GM12878 (cell line): ENCODE measurements around the gene FFAR1. TPM values are rescaled to one million over a fixed set of nuclear protein-coding genes. Genes with fewer than 3 reads are reported as not detected.

Experiments
- ATAC-seq: fragments of 200-7000 bp; cut with Tn5 transposase; 3 replicates; pipeline ENCODE4 v1.9.1; 2020; ENCODE audit warnings: mild to moderate bottlenecking, moderate library complexity
- BruUV-seq: library from RNA; stranded (reverse); fragments of 400-500 nt; replicated peaks from 2 replicates; lab custom pipeline; 2021; lab: Mats Ljungman, UMichigan
- CTCF ChIA-PET: fragments of 300-600 bp; sonication (Branson Sonifier 250); formaldehyde crosslinking; extraction: SDS; loops from one replicate; lab custom pipeline; 2021; ENCODE audit warnings: inconsistent platforms; lab: Yijun Ruan, JAX
- POLR2A ChIA-PET: fragments of 350-600 bp; formaldehyde crosslinking; extraction: SDS; loops from one replicate; lab custom pipeline; 2021; ENCODE audit warnings: inconsistent platforms; lab: Charles Lee
- RAD21 ChIA-PET: fragments of 300-600 bp; sonication (Branson Sonifier 250); formaldehyde crosslinking; loops from one replicate; lab custom pipeline; 2023; ENCODE audit warnings: antibody characterized with exemption; ENCODE audit not compliant: unreplicated experiment; lab: Charles Lee
- SMC1A ChIA-PET: fragments of 300-600 bp; sonication (Branson Sonifier 250); formaldehyde crosslinking; loops from one replicate; lab custom pipeline; 2023; ENCODE audit not compliant: unreplicated experiment, uncharacterized antibody; lab: Charles Lee
- DNase-seq: peaks from one replicate; pipeline ENCODE4 v3.0.0-alpha.2; 2011; ENCODE audit warnings: low read depth, low spot score
- FAIRE-seq: peaks from 3 replicates; lab custom pipeline; 2011; peaks lifted over from hg19 to GRCh38; lab: Jason Lieb, UNC
- H2AFZ ChIP-seq: 2 replicates; pipeline ENCODE4 v1.6.0; 2011; ENCODE audit warnings: low read depth, low read length, control low read depth; ENCODE audit not compliant: control insufficient read depth
- H3K27ac ChIP-seq: 2 replicates; pipeline ENCODE4 v1.5.1; 2011; ENCODE audit warnings: control low read depth; ENCODE audit not compliant: control insufficient read depth, insufficient read depth
- H3K27me3 ChIP-seq, 2 experiments: replicated peaks in 1 of 2; 2 replicates each; pipeline versions ENCODE4 v1.6.0 to v1.6.1; 2011; ENCODE audit warnings: low read length in 1 of 2; ENCODE audit not compliant: control insufficient read depth in 2 of 2, insufficient read depth in 2 of 2
- H3K36me3 ChIP-seq, 2 experiments: 2 replicates each; pipeline ENCODE4 v1.5.1; 2011; ENCODE audit warnings: low read length in 1 of 2; ENCODE audit not compliant: control insufficient read depth in 2 of 2, insufficient read depth in 2 of 2
- H3K4me1 ChIP-seq: 2 replicates; pipeline ENCODE4 v1.6.1; 2011; ENCODE audit warnings: mild to moderate bottlenecking, low read length, moderate library complexity, mixed read lengths; ENCODE audit not compliant: control insufficient read depth, insufficient read depth
- H3K4me2 ChIP-seq: 2 replicates; pipeline ENCODE4 v1.6.0; 2011; ENCODE audit warnings: control low read depth; ENCODE audit not compliant: control insufficient read depth, insufficient read depth
- H3K4me3 ChIP-seq: fragments of 200-600 bp; sonication (generic); 2 replicates; pipeline ENCODE4 v1.5.1; 2016
- H3K79me2 ChIP-seq: 2 replicates; pipeline ENCODE4 v1.6.0; 2011; ENCODE audit warnings: low read length; ENCODE audit not compliant: control insufficient read depth, insufficient read depth
- H3K9ac ChIP-seq: 2 replicates; pipeline ENCODE4 v1.8.0; 2011; ENCODE audit warnings: low read length, control low read depth, mixed read lengths; ENCODE audit not compliant: control insufficient read depth, insufficient read depth
- H3K9me3 ChIP-seq: replicated peaks from 3 replicates; pipeline ENCODE4 v1.5.1; 2011; ENCODE audit warnings: mild to moderate bottlenecking, low read length; ENCODE audit not compliant: control insufficient read depth, insufficient read depth
- H4K20me1 ChIP-seq: 2 replicates; pipeline ENCODE4 v1.6.0; 2011; ENCODE audit not compliant: control insufficient read depth, insufficient read depth
- EED ChIP-seq: sonication (generic); IDR thresholded peaks from 2 replicates; pipeline ENCODE4 v1.6.1; 2016; ENCODE audit warnings: antibody characterized with exemption, low read depth
- KAT2A ChIP-seq: conservative IDR thresholded peaks from 2 replicates; pipeline ENCODE4 v1.6.1; 2011; ENCODE audit warnings: low read depth, low read length; ENCODE audit not compliant: control insufficient read depth
- MEF2A ChIP-seq: IDR thresholded peaks from 2 replicates; pipeline ENCODE4 v1.6.1; 2011; ENCODE audit warnings: low read depth, mild to moderate bottlenecking, low read length, moderate library complexity; ENCODE audit not compliant: insufficient read depth
- WGBS: methylation state at CpG from one replicate; pipeline ENCODE4 v1.1.6; 2016; ENCODE audit warnings: low lambda C conversion rate; ENCODE audit not compliant: insufficient replicate concordance, insufficient coverage; ENCODE audit errors: missing lambda C conversion rate; 5-methylcytosine and 5-hydroxymethylcytosine counted together
- in situ Hi-C: fragments of 300-500 bp; cut with MboI; formaldehyde crosslinking; loops from 9 replicates; pipeline ENCODE4 v1.14.3; 2018; ENCODE audit warnings: mixed read lengths
- intact Hi-C: fragments of 100-400 bp; cut with micrococcal nuclease; formaldehyde crosslinking; loops from one replicate; pipeline ENCODE4 v1.14.2; 2022; ENCODE audit not compliant: unreplicated experiment
- polyA plus RNA-seq, 11 experiments: library from polyadenylated mRNA; depleted of rRNA in 4 of 11; unstranded in 6 of 11; stranded (reverse) in 5 of 11; fragments of >200 nt; fragmentation: Nextera tagmentation in 4 of 11; fragmentation: Illumina TruSeq in 1 of 11; extraction: Ambion mirVana in 4 of 11; extraction: Trizol in 1 of 11; gene quantifications; 1 replicate in 1 of 11; 2 replicates in 10 of 11; pipeline versions ENCODE4 v1.2.1 to v1.2.3, GENCODE V29; 2011 to 2016; ENCODE audit warnings: inconsistent platforms in 2 of 11, missing spikeins in 2 of 11, low read depth in 1 of 11
- total RNA-seq, 4 experiments: library from RNA; depleted of rRNA in 3 of 4; stranded (reverse); fragments of >200 nt in 3 of 4; fragmentation: Illumina TruSeq in 1 of 4; extraction: Trizol in 1 of 4; gene quantifications; 2 replicates each; pipeline versions ENCODE4 v1.2.1 to v1.2.3, GENCODE V29; 2013 to 2021
- TF ChIP-seq, protein P1 (sequence below): IDR thresholded peaks from 2 replicates; pipeline ENCODE4 v1.6.1; 2011; ENCODE audit warnings: low read depth, mild to moderate bottlenecking, low read length, moderate library complexity, borderline replicate concordance; ENCODE audit errors: extremely low read depth
- TF ChIP-seq, protein P2 (sequence below): fragments of 450-650 bp; formaldehyde crosslinking; IDR thresholded peaks from 2 replicates; pipeline ENCODE4 v1.4.0; 2020; ENCODE audit warnings: mild to moderate bottlenecking, moderate library complexity

Gene FFAR1
- total and polyA plus RNA-seq, 10 of the 15 experiments (the other 5 are each of a cell fraction or from before 2014, with no cell fraction given) = 0.05 to 0.62 (median 0.14) TPM; not detected in 2

DNA sequence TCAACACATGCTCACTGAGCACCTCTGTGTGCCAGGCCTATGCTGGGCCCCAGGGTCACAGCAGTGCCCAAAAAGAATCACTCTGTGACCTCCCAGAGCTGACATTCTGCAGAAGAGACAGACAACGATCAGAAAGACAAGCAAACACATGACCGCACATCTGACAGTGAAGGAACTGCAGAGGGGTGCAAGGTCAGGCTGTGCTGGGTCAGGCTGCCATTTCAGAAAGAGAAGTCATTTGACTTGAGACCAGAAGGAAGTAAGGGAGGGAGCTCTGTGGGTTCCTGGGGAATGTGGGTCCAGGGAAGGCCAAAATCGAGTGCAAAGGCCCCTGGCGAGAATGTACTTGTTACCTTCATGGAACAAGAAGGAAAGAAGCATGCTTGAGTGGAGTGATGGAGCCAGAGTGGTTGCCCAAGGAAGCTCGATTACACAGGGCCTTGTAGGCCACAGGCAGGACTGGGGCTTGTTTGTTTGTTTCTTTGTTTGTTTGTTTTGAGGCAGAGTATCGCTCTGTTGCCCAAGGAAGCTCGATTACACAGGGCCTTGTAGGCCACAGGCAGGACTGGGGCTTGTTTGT lies 30.1 kb upstream of the FFAR1 start:
- BruUV-seq = no TSS peak
- Histone ChIP-seq H3K9ac (no peak overlapping the region), H3K79me2 (no peaks in the 10 kb centered on the region), H3K36me3 (no peaks in the 10 kb centered on the region), H3K4me1 (peaks cover 21% of the 10 kb centered on the region), H2AFZ (no peak overlapping the region), H3K4me3 (no peak overlapping the region), H4K20me1 (no peaks in the 10 kb centered on the region), H3K27me3 (no peaks in the 10 kb centered on the region), H3K4me2 (no peak overlapping the region), H3K9me3 (peaks cover 2% of the 10 kb centered on the region; the same call in 2 of the 3 replicates), H3K27ac (no peak overlapping the region)
- TF ChIP-seq, protein P1, sequence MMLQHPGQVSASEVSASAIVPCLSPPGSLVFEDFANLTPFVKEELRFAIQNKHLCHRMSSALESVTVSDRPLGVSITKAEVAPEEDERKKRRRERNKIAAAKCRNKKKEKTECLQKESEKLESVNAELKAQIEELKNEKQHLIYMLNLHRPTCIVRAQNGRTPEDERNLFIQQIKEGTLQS = no peak
- TF ChIP-seq, protein P2, sequence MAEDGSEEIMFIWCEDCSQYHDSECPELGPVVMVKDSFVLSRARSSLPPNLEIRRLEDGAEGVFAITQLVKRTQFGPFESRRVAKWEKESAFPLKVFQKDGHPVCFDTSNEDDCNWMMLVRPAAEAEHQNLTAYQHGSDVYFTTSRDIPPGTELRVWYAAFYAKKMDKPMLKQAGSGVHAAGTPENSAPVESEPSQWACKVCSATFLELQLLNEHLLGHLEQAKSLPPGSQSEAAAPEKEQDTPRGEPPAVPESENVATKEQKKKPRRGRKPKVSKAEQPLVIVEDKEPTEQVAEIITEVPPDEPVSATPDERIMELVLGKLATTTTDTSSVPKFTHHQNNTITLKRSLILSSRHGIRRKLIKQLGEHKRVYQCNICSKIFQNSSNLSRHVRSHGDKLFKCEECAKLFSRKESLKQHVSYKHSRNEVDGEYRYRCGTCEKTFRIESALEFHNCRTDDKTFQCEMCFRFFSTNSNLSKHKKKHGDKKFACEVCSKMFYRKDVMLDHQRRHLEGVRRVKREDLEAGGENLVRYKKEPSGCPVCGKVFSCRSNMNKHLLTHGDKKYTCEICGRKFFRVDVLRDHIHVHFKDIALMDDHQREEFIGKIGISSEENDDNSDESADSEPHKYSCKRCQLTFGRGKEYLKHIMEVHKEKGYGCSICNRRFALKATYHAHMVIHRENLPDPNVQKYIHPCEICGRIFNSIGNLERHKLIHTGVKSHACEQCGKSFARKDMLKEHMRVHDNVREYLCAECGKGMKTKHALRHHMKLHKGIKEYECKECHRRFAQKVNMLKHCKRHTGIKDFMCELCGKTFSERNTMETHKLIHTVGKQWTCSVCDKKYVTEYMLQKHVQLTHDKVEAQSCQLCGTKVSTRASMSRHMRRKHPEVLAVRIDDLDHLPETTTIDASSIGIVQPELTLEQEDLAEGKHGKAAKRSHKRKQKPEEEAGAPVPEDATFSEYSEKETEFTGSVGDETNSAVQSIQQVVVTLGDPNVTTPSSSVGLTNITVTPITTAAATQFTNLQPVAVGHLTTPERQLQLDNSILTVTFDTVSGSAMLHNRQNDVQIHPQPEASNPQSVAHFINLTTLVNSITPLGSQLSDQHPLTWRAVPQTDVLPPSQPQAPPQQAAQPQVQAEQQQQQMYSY (CRISPR knock-in tag) = no peak
- no peak for TF ChIP-seq KAT2A
- no peak for TF ChIP-seq EED
- no peak for TF ChIP-seq MEF2A
- no peak for FAIRE-seq
- no peak for DNase-seq
- RAD21 ChIA-PET = interaction anchor here (4.5 kb wide), 1 partner anchor 14 kb away, joined by 54 read pairs; the partner anchor contains the start of gene CD22
- in situ Hi-C loops (no loop called here), intact Hi-C loops (no loop called here)
- POLR2A ChIA-PET = interaction anchor here (0.5 to 0.9 kb wide), 2 partner anchors 17 to 27 kb away, joined by 3 to 4 read pairs; no protein-coding TSS in a partner anchor
- SMC1A ChIA-PET = interaction anchor here (1.3 to 11.0 kb wide), 3 partner anchors 13 to 36 kb away, joined by 3 to 122 read pairs (median 4); no protein-coding TSS in a partner anchor
- CTCF ChIA-PET = interaction anchor here (0.9 to 4.7 kb wide), 5 partner anchors 11 to 178 kb away, joined by 4 to 35 read pairs (median 5); partner anchors contain the start of gene CD22
- WGBS = 56% methylated on average over 7 of the region's 7 CpGs
- no peak for ATAC-seq
